Measurements from ENCODE around the gene BRD4. TPM values are rescaled to one million over a fixed set of nuclear protein-coding genes. Genes with fewer than 3 reads are reported as not detected.

Gene BRD4
- total RNA-seq, 1 donor from 2014 or later = 136 TPM

DNA sequence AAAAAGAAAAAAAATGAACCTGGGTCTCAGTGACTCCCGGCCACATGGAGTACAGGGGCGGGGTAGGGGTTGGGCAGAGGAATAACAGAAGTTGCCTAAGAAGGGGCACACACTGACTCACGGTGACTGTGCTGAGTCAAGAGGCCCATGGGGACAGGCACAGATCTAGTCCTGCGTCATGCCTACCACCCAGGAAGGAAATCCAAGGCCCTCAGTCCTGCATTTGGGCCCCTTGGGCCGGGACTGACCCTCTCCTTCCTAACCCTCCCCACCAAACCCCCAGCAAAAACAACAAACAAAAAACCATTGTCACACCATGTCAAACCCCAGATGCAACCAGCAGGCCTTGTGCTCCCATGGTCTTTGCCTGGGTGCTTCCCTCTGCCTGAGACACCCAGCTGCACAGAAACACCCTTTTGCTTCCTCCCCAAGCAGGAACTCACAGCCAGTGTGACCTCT lies 122.0 kb downstream of the BRD4 start:
- H3K4me3 Mint-ChIP-seq (ENCODE audit: unreplicated experiment) = no peak overlapping the region
- peaks cover 3% of the 10 kb centered on the region for H3K27me3 Mint-ChIP-seq (ENCODE audit: unreplicated experiment)
- no peak for DNase-seq (ENCODE audit: low spot score)
- no peak overlapping the region for H3K27ac Mint-ChIP-seq (ENCODE audit: unreplicated experiment)
- no peaks in the 10 kb centered on the region for H3K36me3 Mint-ChIP-seq (ENCODE audit: low read depth, unreplicated experiment)
- no peaks in the 10 kb centered on the region for H3K4me1 Mint-ChIP-seq (ENCODE audit: unreplicated experiment)
- H3K9me3 Mint-ChIP-seq (ENCODE audit: unreplicated experiment) = no peaks in the 10 kb centered on the region
- TF ChIP-seq CTCF (IDR thresholded peaks at IDR 0.05; ENCODE audit: unreplicated experiment) = no peak

DNA sequence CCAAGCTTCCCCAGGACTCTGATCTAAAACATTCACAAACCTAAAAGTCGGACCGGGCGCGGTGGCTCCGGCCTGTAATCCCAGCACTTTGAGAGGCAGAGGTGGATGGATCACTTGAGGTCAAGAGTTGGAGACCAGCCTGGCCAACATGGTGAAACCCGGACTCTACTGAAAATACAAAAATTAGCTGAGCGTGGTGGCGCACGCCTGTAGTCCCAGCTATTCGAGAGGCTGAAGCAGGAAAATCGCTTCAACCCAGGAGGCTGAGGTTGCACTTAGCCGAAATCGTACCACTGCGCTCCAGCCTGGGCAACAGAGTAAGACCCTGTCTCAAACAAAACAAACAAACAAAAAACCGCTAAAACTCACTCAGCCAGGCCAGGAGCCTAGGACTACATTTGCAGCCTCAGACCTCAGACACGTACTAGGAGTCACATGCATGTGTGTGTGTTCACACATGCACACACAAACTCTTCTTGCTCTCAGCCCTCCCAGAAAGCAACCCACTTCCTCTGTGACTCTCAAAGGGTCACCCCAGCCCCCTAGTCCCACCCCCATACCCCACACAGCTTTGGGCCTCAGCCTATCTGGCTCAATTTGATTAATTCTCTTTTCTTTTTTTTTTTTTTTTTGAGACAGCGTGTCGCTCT lies 130.8 kb downstream of the BRD4 start:
- no peak for DNase-seq (ENCODE audit: low spot score)
- Mint-ChIP-seq H3K36me3 (ENCODE audit: low read depth, unreplicated experiment) (peaks cover 20% of the 10 kb centered on the region), H3K4me3 (ENCODE audit: unreplicated experiment) (peak overlapping the region; percentile 85), H3K27me3 (ENCODE audit: unreplicated experiment) (peaks cover 10% of the 10 kb centered on the region), H3K4me1 (ENCODE audit: unreplicated experiment) (peaks cover 8% of the 10 kb centered on the region), H3K27ac (ENCODE audit: unreplicated experiment) (no peak overlapping the region), H3K9me3 (ENCODE audit: unreplicated experiment) (no peaks in the 10 kb centered on the region)
- TF ChIP-seq CTCF (IDR thresholded peaks at IDR 0.05; ENCODE audit: unreplicated experiment) = no peak

DNA sequence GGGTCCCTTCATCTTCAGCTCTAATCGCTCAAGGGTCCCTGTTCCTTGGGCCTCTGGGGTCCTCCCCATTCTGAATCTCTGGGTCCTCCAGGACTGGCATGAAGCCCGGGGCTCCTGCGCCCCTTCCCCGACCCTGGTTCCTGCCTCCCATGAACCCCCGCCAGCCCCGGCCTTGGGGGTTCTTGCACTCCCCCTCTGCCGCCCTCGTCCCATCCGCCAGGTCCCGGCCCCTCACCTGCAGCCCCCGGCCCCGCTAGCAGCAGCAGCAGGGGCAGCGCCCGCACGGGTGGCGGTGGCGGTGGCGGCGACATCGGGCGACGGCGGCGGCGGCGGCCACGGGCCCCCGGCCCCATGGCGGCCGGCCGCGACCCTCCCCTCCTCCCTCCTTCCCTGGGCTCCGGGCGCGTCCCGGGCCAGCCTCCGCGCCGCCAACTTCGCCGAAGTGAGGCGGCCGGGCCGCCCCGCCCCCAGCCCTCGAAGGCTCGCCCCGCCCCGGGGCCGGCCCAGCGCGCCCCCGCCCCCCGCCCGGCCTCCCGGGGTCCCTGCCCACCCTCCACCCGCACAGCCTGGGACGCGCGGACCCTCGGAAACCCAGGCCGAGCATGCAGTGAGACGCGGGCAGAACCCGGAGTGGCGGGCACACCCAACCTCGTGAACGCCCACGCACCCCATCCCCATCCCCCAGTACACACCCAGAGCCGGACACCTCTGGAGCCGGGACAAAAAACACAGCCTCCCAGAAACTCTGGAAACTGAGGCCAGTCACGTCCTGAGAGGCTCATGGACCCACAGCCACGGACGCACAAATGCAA lies 131.6 kb downstream of the BRD4 start, which contains the start of gene NOTCH3:
Gene NOTCH3 (minus strand): TSS at position 443 of the 812 bp plus-strand sequence. CDS start 90 bp downstream, at position 353.
- no peak within 1 kb of the TSS for H3K27ac Mint-ChIP-seq (ENCODE audit: unreplicated experiment)
- peaks cover 8% of the 10 kb centered on the region for H3K4me1 Mint-ChIP-seq (ENCODE audit: unreplicated experiment)

GRCh38 chr19:15199661-15200552 lies 132.4 kb downstream of the BRD4 start:
- peaks cover 10% of the 10 kb centered on the region for H3K27me3 Mint-ChIP-seq (ENCODE audit: unreplicated experiment)
- peaks cover 8% of the 10 kb centered on the region for H3K4me1 Mint-ChIP-seq (ENCODE audit: unreplicated experiment)
- no peak for TF ChIP-seq CTCF (IDR thresholded peaks at IDR 0.05; ENCODE audit: unreplicated experiment)
- H3K4me3 Mint-ChIP-seq (ENCODE audit: unreplicated experiment) = peak overlapping the region; percentile 89
- H3K9me3 Mint-ChIP-seq (ENCODE audit: unreplicated experiment) = no peaks in the 10 kb centered on the region
- no peak overlapping the region for H3K27ac Mint-ChIP-seq (ENCODE audit: unreplicated experiment)
- H3K36me3 Mint-ChIP-seq (ENCODE audit: low read depth, unreplicated experiment) = peaks cover 20% of the 10 kb centered on the region
- peak; percentile 79 for DNase-seq (ENCODE audit: low spot score)

More for the DNA sequence above, 131.6 kb downstream of the BRD4 start, which contains the start of gene NOTCH3:
- Mint-ChIP-seq H3K9me3 (ENCODE audit: unreplicated experiment) (no peaks in the 10 kb centered on the region), H3K27me3 (ENCODE audit: unreplicated experiment) (peaks cover 10% of the 10 kb centered on the region), H3K36me3 (ENCODE audit: low read depth, unreplicated experiment) (peaks cover 20% of the 10 kb centered on the region), H3K4me3 (ENCODE audit: unreplicated experiment) (peak within 1 kb of the TSS; percentile 86)
- peak; percentile 52 for DNase-seq (ENCODE audit: low spot score)
- TF ChIP-seq CTCF (IDR thresholded peaks at IDR 0.05; ENCODE audit: unreplicated experiment) = no peak
